ENCODE results near the gene ADAMTS9. TPM values are rescaled to one million over a fixed set of nuclear protein-coding genes. Genes with fewer than 3 reads are reported as not detected.

ADAMTS9 gene
- total RNA-seq, 1 donor = not detected

- Histone ChIP-seq H3K4me3 (ENCODE audit: low read length) (no peak overlapping the region), H3K4me1 (ENCODE audit: insufficient read depth, low read length) (no peaks in the 10 kb centered on the region), H3K27me3 (ENCODE audit: insufficient read depth, low read length) (no peaks in the 10 kb centered on the region), H3K9me3 (ENCODE audit: low read depth, low read length) (no peaks in the 10 kb centered on the region)
Observed at GRCh38 chr3:64502284-64502683, 185.5 kb downstream of the ADAMTS9 start.

- Histone ChIP-seq H3K4me1 (ENCODE audit: insufficient read depth, low read length) (no peaks in the 10 kb centered on the region), H3K4me3 (ENCODE audit: low read length) (no peak overlapping the region), H3K27me3 (ENCODE audit: insufficient read depth, low read length) (no peaks in the 10 kb centered on the region), H3K9me3 (ENCODE audit: low read depth, low read length) (no peaks in the 10 kb centered on the region)
Observed at GRCh38 chr3:64501298-64501906, 186.4 kb downstream of the ADAMTS9 start.

- H3K4me3 ChIP-seq (ENCODE audit: low read length) = no peak overlapping the region
- no peaks in the 10 kb centered on the region for H3K4me1 ChIP-seq (ENCODE audit: insufficient read depth, low read length)
- peaks cover 20% of the 10 kb centered on the region for H3K27me3 ChIP-seq (ENCODE audit: insufficient read depth, low read length)
- no peaks in the 10 kb centered on the region for H3K9me3 ChIP-seq (ENCODE audit: low read depth, low read length)
Observed at GRCh38 chr3:64496786-64497490, 190.9 kb downstream of the ADAMTS9 start.

DNA sequence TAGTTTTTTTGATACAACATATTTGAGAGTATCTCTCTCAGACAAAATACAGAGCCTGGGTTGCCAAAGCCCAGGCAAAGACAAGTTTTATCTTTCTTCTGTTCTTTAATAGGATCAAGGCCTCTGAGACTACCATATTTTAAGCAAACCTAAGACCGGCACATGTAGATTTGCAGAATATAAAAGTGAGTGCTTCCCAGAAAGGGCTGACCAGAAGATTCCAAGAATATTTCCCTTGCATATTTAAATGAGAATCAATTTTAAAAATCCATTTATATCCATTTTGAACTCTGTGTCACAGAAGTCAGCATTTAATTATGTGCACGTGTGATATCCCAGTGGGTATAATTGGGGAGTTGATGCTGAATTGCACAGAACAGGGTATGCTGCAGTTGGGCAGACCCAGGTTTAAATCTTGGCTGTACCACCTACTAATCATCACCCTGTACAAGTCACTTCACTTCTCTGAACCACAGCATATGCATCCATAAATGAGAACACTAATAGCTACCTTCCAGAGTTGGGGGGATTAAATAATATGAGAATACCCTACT, 191.9 kb downstream of the ADAMTS9 start:
- no peaks in the 10 kb centered on the region for H3K9me3 ChIP-seq (ENCODE audit: low read depth, low read length)
- no peaks in the 10 kb centered on the region for H3K4me1 ChIP-seq (ENCODE audit: insufficient read depth, low read length)
- no peak overlapping the region for H3K4me3 ChIP-seq (ENCODE audit: low read length)

GRCh38 chr3:64495121-64495780, 192.5 kb downstream of the ADAMTS9 start:
- Histone ChIP-seq H3K4me1 (ENCODE audit: insufficient read depth, low read length) (no peaks in the 10 kb centered on the region), H3K4me3 (ENCODE audit: low read length) (no peak overlapping the region), H3K9me3 (ENCODE audit: low read depth, low read length) (no peaks in the 10 kb centered on the region), H3K27me3 (ENCODE audit: insufficient read depth, low read length) (peaks cover 30% of the 10 kb centered on the region)

More for the DNA sequence above, 191.9 kb downstream of the ADAMTS9 start:
- peaks cover 26% of the 10 kb centered on the region for H3K27me3 ChIP-seq (ENCODE audit: insufficient read depth, low read length)

DNA sequence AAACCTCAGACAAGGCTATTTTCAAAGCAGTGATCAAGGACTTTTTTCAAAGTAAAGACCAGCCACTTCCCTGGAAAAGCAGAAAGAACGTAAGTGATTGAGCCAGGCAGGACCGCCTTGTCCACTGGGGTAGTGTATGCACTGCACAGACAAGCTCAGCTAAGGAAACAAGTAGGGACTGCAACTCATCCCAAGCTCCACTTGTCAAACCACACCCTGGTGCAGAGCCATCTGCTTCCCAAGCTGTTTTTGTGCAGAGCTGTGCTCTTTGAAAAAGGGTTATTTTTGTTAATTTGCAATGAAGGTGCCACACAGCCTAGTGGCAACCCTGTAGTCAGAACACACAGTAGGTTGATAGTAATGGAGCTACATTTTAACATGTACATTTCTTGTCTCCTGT, 193.3 kb downstream of the ADAMTS9 start:
- Histone ChIP-seq H3K27me3 (ENCODE audit: insufficient read depth, low read length) (peaks cover 36% of the 10 kb centered on the region), H3K4me1 (ENCODE audit: insufficient read depth, low read length) (no peaks in the 10 kb centered on the region), H3K9me3 (ENCODE audit: low read depth, low read length) (no peaks in the 10 kb centered on the region), H3K4me3 (ENCODE audit: low read length) (no peak overlapping the region)

DNA sequence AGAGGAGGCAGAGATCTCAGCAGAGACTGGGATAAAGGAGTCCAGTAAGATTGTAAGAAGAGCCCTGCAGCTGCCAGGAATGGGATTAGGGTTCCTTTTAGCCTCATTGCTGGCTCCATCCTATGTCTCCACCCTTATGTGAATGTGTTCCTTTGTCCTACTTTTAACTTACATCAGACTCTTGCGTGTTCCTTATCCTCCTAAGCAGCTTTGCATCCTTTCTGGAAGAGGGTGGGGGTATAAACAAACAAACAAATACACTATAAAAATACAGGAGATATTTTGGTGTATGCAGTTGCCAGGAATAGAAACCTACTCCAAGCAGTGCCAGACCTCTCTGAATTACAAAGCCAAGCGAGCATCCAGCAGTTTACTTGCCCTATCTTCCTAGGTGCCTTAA, 194.7 kb downstream of the ADAMTS9 start:
- Histone ChIP-seq H3K4me1 (ENCODE audit: insufficient read depth, low read length) (no peaks in the 10 kb centered on the region), H3K27me3 (ENCODE audit: insufficient read depth, low read length) (peaks cover 43% of the 10 kb centered on the region), H3K9me3 (ENCODE audit: low read depth, low read length) (no peaks in the 10 kb centered on the region), H3K4me3 (ENCODE audit: low read length) (no peak overlapping the region)

DNA sequence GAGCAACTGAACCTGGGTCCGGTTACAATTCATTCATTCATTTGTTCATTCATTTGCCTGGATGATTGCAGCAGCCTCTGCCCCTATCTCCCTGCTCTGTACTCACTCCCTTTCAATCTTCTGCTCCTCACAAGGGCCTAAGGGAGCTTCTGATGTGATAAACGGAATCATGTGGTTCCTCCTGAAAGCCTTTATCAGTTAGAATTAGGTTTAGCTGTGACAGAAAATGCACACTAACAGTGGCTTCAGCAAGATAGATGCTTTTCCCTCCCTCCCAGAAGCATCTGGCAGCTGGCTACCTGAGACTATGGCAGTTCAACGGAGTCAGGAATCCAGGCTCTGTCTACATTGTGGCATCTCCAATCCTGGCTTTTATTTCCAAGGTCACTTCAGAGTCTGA, 196.0 kb downstream of the ADAMTS9 start:
- no peaks in the 10 kb centered on the region for H3K9me3 ChIP-seq (ENCODE audit: low read depth, low read length)
- no peak overlapping the region for H3K4me3 ChIP-seq (ENCODE audit: low read length)
- peaks cover 43% of the 10 kb centered on the region for H3K27me3 ChIP-seq (ENCODE audit: insufficient read depth, low read length)
- no peaks in the 10 kb centered on the region for H3K4me1 ChIP-seq (ENCODE audit: insufficient read depth, low read length)

DNA sequence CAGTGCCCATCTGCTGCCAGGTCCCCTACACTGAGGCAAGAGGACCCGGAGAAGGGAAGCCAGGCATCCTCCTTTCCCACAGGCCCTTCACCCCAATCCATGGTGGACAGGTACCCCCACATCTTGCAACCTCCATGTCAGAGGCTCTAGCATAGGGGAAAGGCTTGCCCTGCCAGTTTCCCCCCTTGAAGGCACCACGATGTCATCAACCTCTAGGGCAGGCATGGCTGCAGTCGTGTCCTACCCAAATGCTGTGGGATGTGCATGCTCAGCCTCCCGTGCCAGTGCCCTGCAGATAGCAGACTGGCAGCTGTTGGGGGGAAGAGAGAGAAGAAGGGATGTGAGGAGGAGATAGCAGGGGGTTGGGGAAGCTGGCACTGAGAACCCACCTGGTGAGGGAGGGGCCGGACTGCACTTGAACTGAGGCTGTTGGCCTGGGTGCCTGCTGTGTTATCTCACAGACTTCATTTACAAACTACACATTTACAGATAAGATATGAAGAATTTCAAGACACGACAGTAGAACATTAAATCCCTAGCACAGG, 197.5 kb downstream of the ADAMTS9 start:
- peaks cover 43% of the 10 kb centered on the region for H3K27me3 ChIP-seq (ENCODE audit: insufficient read depth, low read length)
- no peaks in the 10 kb centered on the region for H3K9me3 ChIP-seq (ENCODE audit: low read depth, low read length)
- H3K4me1 ChIP-seq (ENCODE audit: insufficient read depth, low read length) = no peaks in the 10 kb centered on the region
- no peak overlapping the region for H3K4me3 ChIP-seq (ENCODE audit: low read length)

DNA sequence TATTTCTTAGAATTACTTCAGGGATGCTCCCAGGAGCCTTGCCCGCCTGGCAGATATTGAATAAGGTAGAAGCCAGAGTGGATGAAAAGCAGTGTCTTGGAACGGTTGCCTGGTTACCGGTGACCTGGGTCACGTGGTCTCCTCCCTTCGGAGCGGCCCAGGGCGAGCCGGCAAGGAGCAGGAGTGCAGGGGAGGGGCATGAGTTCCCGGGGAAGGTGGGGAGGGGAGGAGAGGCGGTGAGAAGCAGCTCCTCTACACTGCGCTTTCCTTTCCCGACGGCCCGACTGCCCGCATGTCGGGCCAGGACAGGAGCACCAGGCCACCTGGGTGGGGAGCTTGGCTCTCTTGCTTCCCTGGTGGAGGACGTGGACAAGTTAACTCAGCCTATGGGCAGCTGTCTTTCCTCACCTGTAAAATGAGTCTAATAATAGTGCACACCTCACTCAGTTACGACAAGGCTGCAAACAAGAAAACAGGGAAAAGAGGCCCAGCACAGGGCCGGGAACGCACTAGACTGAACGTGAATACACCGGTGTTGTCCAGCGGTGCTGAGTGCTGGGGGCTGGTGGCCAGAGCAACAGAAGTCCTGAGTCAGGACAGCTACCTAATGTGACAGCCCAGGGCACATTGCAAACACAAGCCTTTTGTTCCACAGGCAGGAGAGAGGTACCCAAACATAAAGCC, 198.3 kb downstream of the ADAMTS9 start:
- H3K27me3 ChIP-seq (ENCODE audit: insufficient read depth, low read length) = peaks cover 43% of the 10 kb centered on the region
- H3K9me3 ChIP-seq (ENCODE audit: low read depth, low read length) = no peaks in the 10 kb centered on the region
- H3K4me3 ChIP-seq (ENCODE audit: low read length) = no peak overlapping the region
- no peaks in the 10 kb centered on the region for H3K4me1 ChIP-seq (ENCODE audit: insufficient read depth, low read length)

DNA sequence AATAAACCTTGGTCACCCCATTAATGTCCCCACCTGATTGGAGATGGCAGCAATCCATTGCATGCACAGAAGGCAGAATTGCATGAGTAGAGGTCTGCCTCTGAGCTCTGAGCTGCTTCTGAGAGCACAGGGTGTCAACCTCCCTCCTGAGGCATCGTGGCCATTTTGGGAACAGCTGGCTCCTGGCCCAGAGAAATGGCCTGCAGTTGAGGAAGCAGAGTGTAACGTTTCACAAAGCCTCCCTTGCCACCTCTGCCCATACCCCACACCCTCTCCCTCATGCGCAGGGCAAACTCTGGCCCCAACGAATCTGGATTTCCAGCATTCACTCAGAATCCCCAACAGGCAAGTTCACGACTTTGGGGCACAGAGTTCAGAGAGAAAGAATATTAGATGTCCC, 198.9 kb downstream of the ADAMTS9 start:
- Histone ChIP-seq H3K9me3 (ENCODE audit: low read depth, low read length) (no peaks in the 10 kb centered on the region), H3K4me3 (ENCODE audit: low read length) (no peak overlapping the region), H3K4me1 (ENCODE audit: insufficient read depth, low read length) (no peaks in the 10 kb centered on the region), H3K27me3 (ENCODE audit: insufficient read depth, low read length) (peaks cover 43% of the 10 kb centered on the region)

GRCh38 chr3:64484289-64484992, 203.4 kb downstream of the ADAMTS9 start:
- no peaks in the 10 kb centered on the region for H3K9me3 ChIP-seq (ENCODE audit: low read depth, low read length)
- H3K4me3 ChIP-seq (ENCODE audit: low read length) = no peak overlapping the region
- peaks cover 6% of the 10 kb centered on the region for H3K27me3 ChIP-seq (ENCODE audit: insufficient read depth, low read length)
- no peaks in the 10 kb centered on the region for H3K4me1 ChIP-seq (ENCODE audit: insufficient read depth, low read length)

GRCh38 chr3:64483467-64483866, 204.3 kb downstream of the ADAMTS9 start:
- Histone ChIP-seq H3K4me3 (ENCODE audit: low read length) (no peak overlapping the region), H3K9me3 (ENCODE audit: low read depth, low read length) (no peaks in the 10 kb centered on the region), H3K27me3 (ENCODE audit: insufficient read depth, low read length) (peaks cover 2% of the 10 kb centered on the region), H3K4me1 (ENCODE audit: insufficient read depth, low read length) (no peaks in the 10 kb centered on the region)

DNA sequence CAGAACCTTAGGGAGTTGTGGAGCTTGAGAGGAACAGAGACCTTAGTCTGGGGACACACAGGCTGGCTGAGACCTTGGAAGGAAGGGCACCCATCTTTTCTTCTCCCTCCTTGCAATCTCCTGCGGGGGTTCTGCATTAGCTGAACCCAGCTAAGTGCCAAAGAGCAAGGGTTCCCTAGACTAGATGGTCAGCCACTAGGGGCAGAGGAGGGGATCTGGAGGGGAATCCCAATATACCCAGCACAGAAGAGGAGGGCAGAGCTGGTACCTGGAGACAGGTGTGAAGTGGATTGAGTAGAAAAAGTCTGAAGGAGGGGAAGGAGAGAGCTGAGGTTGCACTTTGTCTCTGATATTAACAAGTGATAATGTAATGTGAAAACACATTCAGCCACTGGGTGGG, 212.8 kb downstream of the ADAMTS9 start:
- Histone ChIP-seq H3K4me1 (ENCODE audit: insufficient read depth, low read length) (no peaks in the 10 kb centered on the region), H3K9me3 (ENCODE audit: low read depth, low read length) (no peaks in the 10 kb centered on the region), H3K27me3 (ENCODE audit: insufficient read depth, low read length) (no peaks in the 10 kb centered on the region), H3K4me3 (ENCODE audit: low read length) (no peak overlapping the region)
